Esophagus squamous epithelium (tissue), 4 donors: ENCODE measurements around the gene CAND1.

Experiments
- CTCF ChIP-seq, 6 experiments: fragments of 450-650 bp in 4 of 6; fragments of 200-600 bp in 2 of 6; sonication (generic) in 2 of 6; IDR thresholded peaks; one replicate each; pipeline ENCODE4 v1.5.1; 2016 to 2019; ENCODE audit warnings: antibody characterized with exemption in 6 of 6, mild to moderate bottlenecking in 4 of 6, moderate library complexity in 4 of 6
- POLR2A ChIP-seq, 4 donors: fragments of 450-650 bp; IDR thresholded peaks; one replicate each; pipeline ENCODE4 v1.6.1; 2017; ENCODE audit warnings: antibody characterized with exemption in 4 of 4, mild to moderate bottlenecking in 4 of 4, moderate library complexity in 3 of 4

- TF ChIP-seq CTCF (IDR thresholded peaks at IDR 0.05), result no peak
- TF ChIP-seq POLR2A (IDR thresholded peaks at IDR 0.05), result no peak
Observed at GRCh38 chr12:67305544-67305943, 36.4 kb downstream of the CAND1 start.
